GM04503 (cell line): Measurements from ENCODE around the gene ANO4.
"Not testable (repeated sequence)": the region's sequence is repeated elsewhere in the genome, so short reads cannot be mapped to it uniquely, and the experiment has no call there.

Source experiments
- DNase-seq: peaks from one replicate; pipeline ENCODE4 v3.0.0-alpha.2; 2012; ENCODE audit warnings: low read depth

ANO4 gene

GRCh38 chr12:101089271-101089670 is 294.7 kb downstream of the ANO4 start:
- no peak for DNase-seq

- DNase-seq = not testable (repeated sequence)
Measured at GRCh38 chr12:101090222-101090621, 295.6 kb downstream of the ANO4 start.

- no peak for DNase-seq
Measured at GRCh38 chr12:101097829-101098580, 303.4 kb downstream of the ANO4 start.

- no peak for DNase-seq
Measured at GRCh38 chr12:101107032-101107763, 312.6 kb downstream of the ANO4 start.

- DNase-seq = no peak
Measured at GRCh38 chr12:101108130-101108529, 313.6 kb downstream of the ANO4 start.

- no peak for DNase-seq
Measured at GRCh38 chr12:101110866-101111265, 316.3 kb downstream of the ANO4 start.

GRCh38 chr12:101111441-101111840 is 316.9 kb downstream of the ANO4 start:
- no peak for DNase-seq

GRCh38 chr12:101115326-101115725 is 320.8 kb downstream of the ANO4 start:
- DNase-seq = no peak

GRCh38 chr12:101116911-101117310 is 322.3 kb downstream of the ANO4 start:
- DNase-seq = no peak

GRCh38 chr12:101117842-101118241 is 323.3 kb downstream of the ANO4 start:
- DNase-seq = no peak

GRCh38 chr12:101127521-101128219 is 333.1 kb downstream of the ANO4 start:
- peak; percentile 57 for DNase-seq

- DNase-seq = not testable (repeated sequence)
Measured at GRCh38 chr12:101145777-101146431, 351.3 kb downstream of the ANO4 start.

GRCh38 chr12:101165319-101165718 is 370.7 kb downstream of the ANO4 start:
- no peak for DNase-seq

GRCh38 chr12:101166866-101167265 is 372.3 kb downstream of the ANO4 start:
- no peak for DNase-seq

- no peak for DNase-seq
Measured at GRCh38 chr12:101168001-101168400, 373.4 kb downstream of the ANO4 start.

- DNase-seq = no peak
Measured at GRCh38 chr12:101172316-101172715, 377.7 kb downstream of the ANO4 start.

GRCh38 chr12:101173197-101173749 is 378.7 kb downstream of the ANO4 start:
- no peak for DNase-seq

- DNase-seq = no peak
Measured at GRCh38 chr12:101174541-101174940, 380.0 kb downstream of the ANO4 start.
